Activated naive CD8-positive, alpha-beta T cell treated with anti-CD3 and anti-CD28 coated beads, Interleukin-2, amount 50 U/mL, for 24 hours (primary cell): Measurements from ENCODE around the gene GSE1.

Source experiments
- ATAC-seq: fragments of 150-1000 bp; cut with Tn5 transposase; one replicate; pipeline ENCODE4 v1.10.0; 2021
- DNase-seq: peaks from one replicate; pipeline ENCODE4 v3.0.0; 2021
- H3K27ac Mint-ChIP-seq: one replicate; pipeline ENCODE4 v1.8.0; 2021; ENCODE audit warnings: mild to moderate bottlenecking, mixed read lengths
- H3K27me3 Mint-ChIP-seq: one replicate; pipeline ENCODE4 v1.8.0; 2021; ENCODE audit warnings: mixed read lengths
- H3K36me3 Mint-ChIP-seq: one replicate; pipeline ENCODE4 v1.8.0; 2021; ENCODE audit warnings: low read depth, mixed read lengths
- H3K4me1 Mint-ChIP-seq: one replicate; pipeline ENCODE4 v1.8.0; 2021; ENCODE audit warnings: mixed read lengths
- H3K4me3 Mint-ChIP-seq: one replicate; pipeline ENCODE4 v1.8.0; 2021; ENCODE audit warnings: mild to moderate bottlenecking, moderate library complexity, mixed read lengths
- H3K9me3 Mint-ChIP-seq: one replicate; pipeline ENCODE4 v1.8.0; 2021; ENCODE audit warnings: mixed read lengths

Gene GSE1

GRCh38 chr16:85623250-85623649 lies 10.1 kb downstream of the GSE1 start:
- Mint-ChIP-seq H3K4me3 (no peak overlapping the region), H3K36me3 (no peaks in the 10 kb centered on the region), H3K27ac (no peak overlapping the region), H3K4me1 (peaks cover 42% of the 10 kb centered on the region), H3K9me3 (no peaks in the 10 kb centered on the region), H3K27me3 (no peaks in the 10 kb centered on the region)
- DNase-seq, result no peak
- no peak for ATAC-seq

GRCh38 chr16:85623997-85624601 lies 11.0 kb downstream of the GSE1 start:
- H3K36me3 Mint-ChIP-seq, result peaks cover 7% of the 10 kb centered on the region
- DNase-seq (no peak), ATAC-seq (no peak)
- H3K27me3 Mint-ChIP-seq, result no peaks in the 10 kb centered on the region
- H3K4me3 Mint-ChIP-seq, result no peak overlapping the region
- H3K4me1 Mint-ChIP-seq, result peaks cover 43% of the 10 kb centered on the region
- no peaks in the 10 kb centered on the region for H3K9me3 Mint-ChIP-seq
- no peak overlapping the region for H3K27ac Mint-ChIP-seq

- DNase-seq (no peak), ATAC-seq (no peak)
- Mint-ChIP-seq H3K4me3 (no peak overlapping the region), H3K27me3 (no peaks in the 10 kb centered on the region), H3K36me3 (peaks cover 7% of the 10 kb centered on the region), H3K27ac (no peak overlapping the region), H3K9me3 (peaks cover 2% of the 10 kb centered on the region), H3K4me1 (peaks cover 43% of the 10 kb centered on the region)
Observed at GRCh38 chr16:85624646-85625045, 11.5 kb downstream of the GSE1 start.

GRCh38 chr16:85625053-85625452 lies 11.9 kb downstream of the GSE1 start:
- no peak for ATAC-seq
- Mint-ChIP-seq H3K4me3 (no peak overlapping the region), H3K4me1 (peaks cover 43% of the 10 kb centered on the region), H3K36me3 (peaks cover 9% of the 10 kb centered on the region), H3K27me3 (no peaks in the 10 kb centered on the region), H3K9me3 (peaks cover 4% of the 10 kb centered on the region), H3K27ac (no peak overlapping the region)
- no peak for DNase-seq

- Mint-ChIP-seq H3K4me1 (peaks cover 40% of the 10 kb centered on the region), H3K9me3 (peaks cover 4% of the 10 kb centered on the region), H3K4me3 (no peak overlapping the region), H3K27me3 (no peaks in the 10 kb centered on the region), H3K36me3 (peaks cover 9% of the 10 kb centered on the region), H3K27ac (no peak overlapping the region)
- DNase-seq (no peak), ATAC-seq (no peak)
Observed at GRCh38 chr16:85625485-85626117, 12.5 kb downstream of the GSE1 start.

GRCh38 chr16:85626191-85626981 lies 13.3 kb downstream of the GSE1 start:
- Mint-ChIP-seq H3K4me3 (no peak overlapping the region), H3K4me1 (peaks cover 34% of the 10 kb centered on the region)

GRCh38 chr16:85627089-85627488 lies 14.0 kb downstream of the GSE1 start:
- ATAC-seq, result no peak
- Mint-ChIP-seq H3K27me3 (no peaks in the 10 kb centered on the region), H3K4me1 (peaks cover 28% of the 10 kb centered on the region), H3K36me3 (peaks cover 9% of the 10 kb centered on the region), H3K4me3 (no peak overlapping the region), H3K27ac (peak overlapping the region; percentile 18), H3K9me3 (peaks cover 4% of the 10 kb centered on the region)
- DNase-seq, result no peak

More at GRCh38 chr16:85626191-85626981, 13.3 kb downstream of the GSE1 start:
- H3K9me3 Mint-ChIP-seq, result peaks cover 4% of the 10 kb centered on the region
- H3K36me3 Mint-ChIP-seq, result peaks cover 9% of the 10 kb centered on the region
- DNase-seq (no peak), ATAC-seq (no peak)
- no peaks in the 10 kb centered on the region for H3K27me3 Mint-ChIP-seq
- no peak overlapping the region for H3K27ac Mint-ChIP-seq

GRCh38 chr16:85627526-85628264 lies 14.6 kb downstream of the GSE1 start:
- DNase-seq (no peak), ATAC-seq (no peak)
- H3K4me1 Mint-ChIP-seq, result peaks cover 23% of the 10 kb centered on the region
- H3K27me3 Mint-ChIP-seq, result no peaks in the 10 kb centered on the region
- peaks cover 4% of the 10 kb centered on the region for H3K9me3 Mint-ChIP-seq
- peak overlapping the region; percentile 18 for H3K27ac Mint-ChIP-seq
- no peak overlapping the region for H3K4me3 Mint-ChIP-seq
- H3K36me3 Mint-ChIP-seq, result peaks cover 9% of the 10 kb centered on the region

- Mint-ChIP-seq H3K4me3 (no peak overlapping the region), H3K9me3 (peaks cover 4% of the 10 kb centered on the region), H3K4me1 (peaks cover 21% of the 10 kb centered on the region), H3K27me3 (no peaks in the 10 kb centered on the region), H3K36me3 (peaks cover 9% of the 10 kb centered on the region), H3K27ac (no peak overlapping the region)
- no peak for ATAC-seq
- DNase-seq, result no peak
Observed at GRCh38 chr16:85628265-85628556, 15.1 kb downstream of the GSE1 start.

GRCh38 chr16:85628645-85629044 lies 15.5 kb downstream of the GSE1 start:
- no peak for DNase-seq
- H3K27ac Mint-ChIP-seq, result no peak overlapping the region

GRCh38 chr16:85629326-85629725 lies 16.2 kb downstream of the GSE1 start:
- Mint-ChIP-seq H3K36me3 (peaks cover 9% of the 10 kb centered on the region), H3K27ac (no peak overlapping the region), H3K27me3 (no peaks in the 10 kb centered on the region), H3K4me3 (no peak overlapping the region), H3K4me1 (peaks cover 19% of the 10 kb centered on the region), H3K9me3 (peaks cover 4% of the 10 kb centered on the region)
- DNase-seq, result no peak
- ATAC-seq, result no peak

More at GRCh38 chr16:85628645-85629044, 15.5 kb downstream of the GSE1 start:
- Mint-ChIP-seq H3K4me3 (no peak overlapping the region), H3K36me3 (peaks cover 9% of the 10 kb centered on the region), H3K9me3 (peaks cover 4% of the 10 kb centered on the region), H3K4me1 (peaks cover 19% of the 10 kb centered on the region), H3K27me3 (no peaks in the 10 kb centered on the region)
- no peak for ATAC-seq

- Mint-ChIP-seq H3K4me3 (no peak overlapping the region), H3K4me1 (peaks cover 19% of the 10 kb centered on the region), H3K36me3 (peaks cover 9% of the 10 kb centered on the region), H3K9me3 (peaks cover 4% of the 10 kb centered on the region), H3K27me3 (no peaks in the 10 kb centered on the region), H3K27ac (no peak overlapping the region)
- no peak for ATAC-seq
- DNase-seq, result no peak
Observed at GRCh38 chr16:85629853-85630252, 16.7 kb downstream of the GSE1 start.

GRCh38 chr16:85631230-85631629 lies 18.1 kb downstream of the GSE1 start:
- Mint-ChIP-seq H3K27ac (no peak overlapping the region), H3K36me3 (peaks cover 9% of the 10 kb centered on the region), H3K4me3 (no peak overlapping the region)

GRCh38 chr16:85631802-85632393 lies 18.8 kb downstream of the GSE1 start:
- no peak overlapping the region for H3K27ac Mint-ChIP-seq
- peaks cover 9% of the 10 kb centered on the region for H3K36me3 Mint-ChIP-seq
- H3K27me3 Mint-ChIP-seq, result no peaks in the 10 kb centered on the region
- no peak overlapping the region for H3K4me3 Mint-ChIP-seq
- DNase-seq (no peak), ATAC-seq (no peak)
- peaks cover 4% of the 10 kb centered on the region for H3K9me3 Mint-ChIP-seq
- H3K4me1 Mint-ChIP-seq, result peaks cover 10% of the 10 kb centered on the region

More at GRCh38 chr16:85631230-85631629, 18.1 kb downstream of the GSE1 start:
- ATAC-seq, result no peak
- Mint-ChIP-seq H3K27me3 (no peaks in the 10 kb centered on the region), H3K9me3 (peaks cover 4% of the 10 kb centered on the region), H3K4me1 (peaks cover 15% of the 10 kb centered on the region)
- no peak for DNase-seq
